Natural killer cell (primary cell): ENCODE results near the gene WDR4. TPM values are rescaled to one million over a fixed set of nuclear protein-coding genes. Genes with fewer than 3 reads are reported as not detected.

Source experiments
- ATAC-seq, 3 donors: fragments of 150-1000 bp in 2 of 3; fragments of 200-7000 bp in 1 of 3; cut with Tn5 transposase; 1 replicate in 1 of 3; 2 replicates in 2 of 3; pipeline ENCODE4 v1.10.0; 2021; ENCODE audit warnings: mild to moderate bottlenecking in 2 of 3, moderate library complexity in 2 of 3
- DNase-seq, 2 donors: peaks; one replicate each; pipeline versions ENCODE4 v3.0.0 to v3.0.0-alpha.2; 2013 to 2021; ENCODE audit warnings: mixed read lengths in 1 of 2
- H3K27ac ChIP-seq: one replicate; pipeline ENCODE4 v1.5.1; 2013; ENCODE audit warnings: mild to moderate bottlenecking, low read length
- H3K27me3 ChIP-seq: one replicate; pipeline ENCODE4 v1.6.1; 2013; ENCODE audit warnings: low read length; ENCODE audit not compliant: control insufficient read depth, insufficient read depth
- H3K36me3 ChIP-seq: one replicate; pipeline ENCODE4 v1.6.1; 2013; ENCODE audit warnings: low read length; ENCODE audit not compliant: control insufficient read depth, insufficient read depth
- H3K4me1 ChIP-seq: one replicate; pipeline ENCODE4 v1.6.1; 2013; ENCODE audit warnings: low read length; ENCODE audit not compliant: control insufficient read depth, insufficient read depth
- H3K4me3 ChIP-seq: one replicate; pipeline ENCODE4 v1.5.1; 2013; ENCODE audit warnings: low read length
- H3K9me3 ChIP-seq: one replicate; pipeline ENCODE4 v1.6.1; 2013; ENCODE audit warnings: low read length; ENCODE audit not compliant: control insufficient read depth, insufficient read depth
- H3K27ac Mint-ChIP-seq, 2 donors: one replicate each; pipeline ENCODE4 v1.8.0; 2022; ENCODE audit warnings: mild to moderate bottlenecking in 2 of 2, mixed read lengths in 2 of 2, moderate library complexity in 1 of 2
- H3K27me3 Mint-ChIP-seq, 2 donors: one replicate each; pipeline ENCODE4 v1.8.0; 2022; ENCODE audit warnings: low read depth in 2 of 2, mixed read lengths in 2 of 2
- H3K36me3 Mint-ChIP-seq: one replicate; pipeline ENCODE4 v1.8.0; 2022; ENCODE audit warnings: mixed read lengths
- H3K4me1 Mint-ChIP-seq, 2 donors: one replicate each; pipeline ENCODE4 v1.8.0; 2022; ENCODE audit warnings: mixed read lengths in 2 of 2
- H3K4me3 Mint-ChIP-seq: one replicate; pipeline ENCODE4 v1.8.0; 2022; ENCODE audit warnings: mild to moderate bottlenecking, moderate library complexity, mixed read lengths
- H3K9me3 Mint-ChIP-seq, 2 donors: one replicate each; pipeline ENCODE4 v1.8.0; 2022; ENCODE audit warnings: mixed read lengths in 2 of 2
- CTCF ChIP-seq: fragments of 200-600 bp; IDR thresholded peaks from one replicate; pipeline ENCODE4 v1.8.0; 2022; ENCODE audit warnings: antibody characterized with exemption
- WGBS: methylation state at CpG from one replicate; pipeline ENCODE4 v1.1.7; 2013; ENCODE audit warnings: missing lambda C conversion rate; ENCODE audit not compliant: insufficient coverage; 5-methylcytosine and 5-hydroxymethylcytosine counted together
- intact Hi-C: fragments of 100-400 bp; cut with micrococcal nuclease; formaldehyde crosslinking; loops from one replicate; pipeline ENCODE4 v1.14.2; 2022
- total RNA-seq, 4 donors: library from RNA; stranded (reverse); fragments of 120-200 nt in 1 of 4; gene quantifications; one replicate each; pipeline versions ENCODE4 v1.2.3 to v1.2.4, GENCODE V29; 2013 to 2022

WDR4 gene
- total RNA-seq, 3 donors from 2014 or later (not counting 1 experiment from before 2014, with no cell fraction given) = 11.1 to 15.5 (median 14.0) TPM

DNA sequence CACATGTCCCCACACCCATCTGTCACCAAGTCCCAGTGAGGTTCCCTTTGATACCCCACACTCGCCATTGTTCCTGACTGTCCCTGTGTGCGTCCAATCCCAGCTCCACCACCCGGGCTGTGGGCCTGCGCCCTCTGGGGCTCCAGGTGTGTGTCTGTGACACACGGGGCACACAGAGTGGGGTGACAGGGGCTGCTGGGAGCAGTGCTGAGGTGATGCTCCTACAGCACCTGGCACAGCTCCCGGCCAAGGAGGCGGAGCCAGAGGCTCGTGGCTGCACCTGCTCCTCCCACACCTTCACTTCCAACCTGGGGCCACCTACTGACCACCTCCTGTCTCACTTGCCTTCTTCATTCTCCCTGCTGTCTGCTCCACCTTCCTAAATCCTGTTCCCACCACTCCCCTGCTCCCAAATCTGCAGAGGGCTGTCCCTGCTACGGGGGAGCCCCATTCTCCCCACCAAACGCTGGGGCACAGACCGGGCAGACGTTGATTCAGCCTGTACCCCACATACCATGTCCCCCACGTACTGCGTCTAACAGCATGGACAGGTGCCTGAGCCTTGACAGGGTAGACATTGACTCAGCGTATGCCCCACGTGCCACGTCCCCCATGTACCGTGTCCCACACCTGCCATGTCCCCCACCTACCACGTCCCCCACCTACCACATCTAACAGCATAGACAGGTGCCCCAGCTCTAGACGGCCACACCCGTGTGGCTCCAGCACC lies 16.4 kb downstream of the WDR4 start:
- 92% methylated on average over 21 of the region's 21 CpGs for WGBS
- Histone ChIP-seq H3K36me3 (peaks cover 53% of the 10 kb centered on the region), H3K4me3 (no peak overlapping the region), H3K27me3 (no peaks in the 10 kb centered on the region), H3K27ac (no peak overlapping the region), H3K9me3 (no peaks in the 10 kb centered on the region), H3K4me1 (no peaks in the 10 kb centered on the region)
- peak overlapping the region in 1 of 2 donors; percentile 35 for H3K27ac Mint-ChIP-seq
- H3K36me3 Mint-ChIP-seq = no peaks in the 10 kb centered on the region
- peaks cover 0 to 28% of the 10 kb centered on the region in 2 donors for H3K4me1 Mint-ChIP-seq
- DNase-seq (no peak), ATAC-seq (no peak)
- intact Hi-C loops = no loop called here
- no peak for TF ChIP-seq CTCF
- H3K4me3 Mint-ChIP-seq = no peak overlapping the region
- H3K9me3 Mint-ChIP-seq = no peaks in the 10 kb centered on the region
- H3K27me3 Mint-ChIP-seq = no peaks in the 10 kb centered on the region

GRCh38 chr21:42861848-42862400 lies 17.4 kb downstream of the WDR4 start:
- Histone ChIP-seq H3K27ac (no peak overlapping the region), H3K4me3 (no peak overlapping the region), H3K9me3 (no peaks in the 10 kb centered on the region), H3K4me1 (no peaks in the 10 kb centered on the region), H3K27me3 (no peaks in the 10 kb centered on the region), H3K36me3 (peaks cover 47% of the 10 kb centered on the region)
- no peak for TF ChIP-seq CTCF
- no peaks in the 10 kb centered on the region for H3K36me3 Mint-ChIP-seq
- no peaks in the 10 kb centered on the region for H3K9me3 Mint-ChIP-seq
- DNase-seq (no peak), ATAC-seq (no peak)
- no peak overlapping the region for H3K4me3 Mint-ChIP-seq
- intact Hi-C loops = no loop called here
- no peaks in the 10 kb centered on the region for H3K27me3 Mint-ChIP-seq
- WGBS = 89% methylated on average over 29 of the region's 29 CpGs
- H3K27ac Mint-ChIP-seq = no peak overlapping the region
- peaks cover 0 to 27% of the 10 kb centered on the region in 2 donors for H3K4me1 Mint-ChIP-seq

DNA sequence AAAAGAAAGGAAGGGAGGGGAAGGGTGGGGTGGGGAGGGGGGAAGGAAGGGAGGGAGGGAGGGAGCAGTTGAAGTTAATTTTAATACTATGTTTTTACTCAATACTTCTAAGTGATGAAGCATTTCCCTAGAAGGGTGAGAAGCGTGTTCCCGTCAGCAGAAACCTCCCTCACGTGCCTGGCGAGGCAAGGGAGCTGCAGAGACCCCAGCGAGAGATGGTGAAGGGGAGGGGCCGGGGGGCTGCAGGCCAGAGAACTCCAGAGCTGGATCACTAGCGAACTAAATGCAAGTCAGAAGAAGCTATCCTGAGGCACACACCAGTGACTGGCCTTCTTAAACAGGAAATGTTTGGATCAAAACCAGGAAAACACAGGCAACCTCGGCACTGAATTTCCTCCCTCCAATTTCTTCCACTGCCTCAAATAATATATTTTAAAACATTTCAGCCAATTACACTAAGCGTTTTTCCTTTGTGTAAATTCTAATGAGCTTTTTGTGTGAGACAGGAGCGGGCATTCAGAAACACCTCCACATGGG lies 18.0 kb downstream of the WDR4 start:
- no peak for ATAC-seq
- Histone ChIP-seq H3K27ac (no peak overlapping the region), H3K4me3 (no peak overlapping the region), H3K36me3 (peaks cover 49% of the 10 kb centered on the region), H3K27me3 (no peaks in the 10 kb centered on the region), H3K4me1 (no peaks in the 10 kb centered on the region), H3K9me3 (no peaks in the 10 kb centered on the region)
- Mint-ChIP-seq H3K4me3 (no peak overlapping the region), H3K4me1 (peaks cover 0 to 22% of the 10 kb centered on the region in 2 donors), H3K36me3 (no peaks in the 10 kb centered on the region), H3K27me3 (no peaks in the 10 kb centered on the region), H3K27ac (peak overlapping the region in 1 of 2 donors; percentile 27), H3K9me3 (no peaks in the 10 kb centered on the region)
- intact Hi-C loops = no loop called here
- DNase-seq = no peak
- no peak for TF ChIP-seq CTCF
- 97% methylated on average over 10 of the region's 10 CpGs for WGBS
